Hindlimb muscle (tissue), 1 donor: ENCODE measurements around the gene FIBIN. TPM values are rescaled to one million over a fixed set of nuclear protein-coding genes. Genes with fewer than 3 reads are reported as not detected.
A peak's percentile ranks its signal among the peaks of the same experiment; 100 is the strongest.

Source experiments
- DNase-seq: peaks from one replicate; pipeline ENCODE4 v3.0.0-alpha.2; 2013
- polyA plus RNA-seq: library from polyadenylated mRNA; unstranded; fragments of 120-200 nt; gene quantifications from one replicate; pipeline ENCODE4 v1.2.1, GENCODE V29; 2013; ENCODE audit not compliant: insufficient read length

FIBIN gene
- polyA plus RNA-seq, 1 donor = 26.7 TPM

DNA sequence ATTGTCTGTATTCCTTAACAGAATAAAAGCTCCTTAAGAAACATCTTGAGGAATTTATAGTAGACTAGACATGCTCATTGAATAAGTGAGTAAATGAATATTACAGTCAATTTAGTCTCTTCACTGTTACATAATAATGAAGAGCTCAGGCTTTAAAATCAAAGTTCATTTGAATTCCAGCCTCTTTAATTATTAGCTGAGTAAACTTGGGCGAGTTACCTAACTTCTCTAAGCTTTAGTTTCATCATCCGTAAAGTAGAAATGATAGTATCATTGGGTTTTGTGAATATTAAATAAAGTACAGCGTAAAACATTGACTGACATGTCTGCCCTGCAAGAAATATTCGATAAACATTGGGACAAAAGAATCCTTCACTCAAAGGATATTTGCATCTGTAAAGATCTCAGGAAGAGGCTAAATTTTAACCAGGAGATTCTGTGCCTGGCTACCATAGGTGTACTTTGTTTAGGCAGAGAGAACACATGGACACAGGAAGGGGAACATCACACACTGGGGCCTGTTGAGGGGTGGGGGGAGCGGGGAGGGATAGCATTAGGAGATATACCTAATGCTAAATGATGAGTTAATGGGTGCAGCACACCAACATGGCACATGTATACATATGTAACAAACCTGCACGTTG is 31.5 kb downstream of the FIBIN start:
- no peak for DNase-seq

DNA sequence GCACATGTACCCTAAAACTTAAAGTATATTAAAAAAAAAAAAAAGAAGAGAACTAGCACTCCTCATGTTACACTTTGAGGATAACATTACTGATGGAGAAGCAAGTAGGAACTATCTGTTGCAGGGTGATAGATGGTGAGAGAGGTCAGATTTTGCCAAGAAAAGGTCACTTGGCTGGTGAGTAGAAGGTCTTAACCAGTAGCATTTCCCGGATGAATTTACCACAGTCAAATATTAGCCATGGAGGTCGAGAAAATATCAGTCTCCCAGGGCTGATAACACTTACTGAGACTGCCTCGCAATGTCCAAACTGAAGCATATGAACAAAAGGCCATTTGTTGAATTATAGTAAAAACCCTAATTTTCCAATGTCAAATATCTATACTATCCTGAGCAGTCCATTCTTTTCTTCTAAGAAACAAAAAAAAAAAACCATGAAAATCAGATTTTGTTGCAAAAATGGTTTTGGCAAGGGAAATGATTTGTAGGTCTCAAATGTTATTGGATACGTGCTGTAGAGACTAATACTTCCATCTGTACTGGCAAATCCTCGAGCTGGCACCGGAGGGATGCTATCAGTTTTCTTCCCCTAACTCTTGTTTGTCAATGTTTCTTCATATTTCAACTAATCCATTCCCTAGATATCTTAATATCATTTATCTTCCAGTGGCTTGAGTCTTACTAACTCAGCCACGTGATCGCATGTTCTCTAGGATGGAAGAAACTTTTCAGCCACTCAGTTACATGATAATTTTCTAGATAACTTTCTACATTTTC is 32.2 kb downstream of the FIBIN start:
- no peak for DNase-seq

DNA sequence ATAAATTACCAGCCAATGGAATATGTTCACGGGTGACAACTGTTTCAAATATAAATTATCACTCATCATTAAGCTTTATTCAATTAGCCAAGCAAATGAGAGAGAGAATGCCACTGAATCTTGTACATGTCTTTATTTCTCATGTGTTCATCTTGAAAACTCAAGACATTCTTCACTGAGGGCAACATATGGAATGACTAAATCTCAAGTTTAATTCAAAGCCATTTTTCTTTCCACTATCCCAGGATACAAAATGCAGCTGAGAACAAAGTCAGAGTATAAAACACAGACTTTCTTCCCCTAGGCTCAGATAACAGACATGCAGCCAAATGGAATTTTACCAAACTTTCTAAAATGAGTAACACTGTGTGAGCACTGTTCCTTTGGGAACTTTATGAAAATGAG is 34.7 kb downstream of the FIBIN start:
- DNase-seq = peak; percentile 80

DNA sequence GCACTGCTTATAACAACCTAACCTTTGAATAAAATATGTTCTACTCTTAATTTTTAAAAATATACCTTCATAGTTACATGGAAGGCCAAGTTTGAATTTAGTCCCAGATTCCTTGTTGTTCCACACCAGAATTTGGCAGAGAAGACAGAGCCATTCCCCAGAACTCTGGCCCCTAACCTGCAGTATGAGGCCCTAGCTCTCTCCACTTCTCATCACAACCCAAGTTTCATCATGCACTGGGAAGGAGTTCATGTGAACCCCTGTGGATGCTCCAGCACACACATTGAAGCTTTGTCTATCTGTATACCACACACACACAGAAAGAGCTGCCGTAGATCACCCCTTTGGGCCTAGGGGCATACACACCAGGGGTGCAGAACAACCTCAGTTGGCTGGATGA is 36.1 kb downstream of the FIBIN start:
- no peak for DNase-seq

DNA sequence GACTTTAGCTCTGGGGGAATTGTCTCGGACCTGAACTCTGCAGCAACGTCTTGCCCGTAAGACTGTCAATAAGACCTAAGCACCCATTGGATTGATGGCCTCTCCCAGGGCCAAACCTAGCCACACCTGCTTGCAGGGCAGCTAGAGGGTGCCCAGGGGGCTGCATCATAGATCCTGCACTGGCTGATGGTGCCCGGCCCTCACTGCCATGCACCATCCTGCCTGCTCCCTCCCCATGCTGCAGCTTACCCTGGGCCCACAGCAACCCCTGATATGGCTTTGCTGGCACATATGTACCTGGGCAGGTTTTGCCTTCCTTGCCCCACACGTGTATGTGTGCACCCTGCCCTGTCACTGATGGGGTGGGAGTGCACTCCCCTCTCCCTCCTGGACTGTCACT is 37.8 kb downstream of the FIBIN start:
- no peak for DNase-seq

DNA sequence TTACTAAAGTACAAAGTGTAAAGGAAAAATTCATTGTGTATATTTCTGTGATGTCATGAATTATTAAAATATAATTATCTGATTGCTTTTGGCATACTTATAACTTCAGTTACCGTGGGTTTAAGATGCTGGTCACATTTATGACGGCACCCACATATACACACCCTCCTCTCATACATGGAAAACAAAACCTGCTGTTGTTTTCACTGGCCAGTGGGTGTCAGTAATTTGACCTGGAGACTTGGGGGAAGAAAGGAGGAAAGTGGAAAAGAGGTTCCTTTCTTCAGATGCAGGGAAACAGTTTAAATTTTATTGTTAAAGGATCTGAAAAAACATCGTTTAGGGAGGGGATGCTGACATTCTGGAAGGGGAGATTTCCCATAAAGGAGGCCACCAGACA is 46.0 kb downstream of the FIBIN start:
- DNase-seq = no peak

DNA sequence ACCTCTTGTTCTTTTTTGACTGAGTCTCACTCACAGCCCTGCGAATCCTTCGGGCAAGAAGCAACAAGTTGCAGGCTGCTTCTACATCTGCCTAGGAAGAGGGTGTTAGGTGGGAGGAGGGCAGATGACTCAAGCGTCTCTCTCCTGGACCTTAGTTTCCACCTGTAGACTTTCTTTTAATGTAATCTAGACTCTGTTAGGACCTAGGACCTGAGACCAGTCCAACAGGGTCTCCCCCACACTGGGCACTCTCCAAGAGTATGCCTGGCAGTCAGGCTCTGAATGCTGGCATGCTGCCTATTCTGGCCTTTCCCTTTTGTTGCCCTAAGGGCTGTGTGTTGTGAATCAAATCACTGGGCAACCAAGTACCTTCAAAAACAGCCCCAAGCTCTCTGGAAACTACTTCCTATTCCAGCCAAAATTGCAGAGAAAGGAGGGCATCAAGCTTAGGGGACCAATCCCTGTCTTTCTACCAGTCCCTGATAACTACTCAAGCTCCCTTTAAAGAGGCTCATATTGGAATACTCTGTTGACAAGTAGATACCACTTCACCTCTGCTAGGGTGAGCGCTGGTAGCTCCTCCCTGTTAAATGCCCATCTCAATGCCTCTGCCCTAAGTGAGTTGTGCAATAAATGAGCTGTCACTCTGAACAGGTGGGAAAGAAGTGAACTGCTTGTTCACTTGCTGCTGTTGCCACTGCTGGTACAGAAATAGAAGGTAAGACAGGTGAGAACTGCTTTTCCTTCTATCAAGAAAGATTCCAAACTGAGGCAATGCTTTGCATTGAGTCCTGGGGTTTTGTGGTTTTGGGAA is 46.6 kb downstream of the FIBIN start, which contains the start of gene BBOX1:
Gene BBOX1, plus strand, starts transcription at position 514 of the 814 bp plus-strand sequence. CDS start 14,616 bp downstream, outside the sequence.
- DNase-seq = no peak

DNA sequence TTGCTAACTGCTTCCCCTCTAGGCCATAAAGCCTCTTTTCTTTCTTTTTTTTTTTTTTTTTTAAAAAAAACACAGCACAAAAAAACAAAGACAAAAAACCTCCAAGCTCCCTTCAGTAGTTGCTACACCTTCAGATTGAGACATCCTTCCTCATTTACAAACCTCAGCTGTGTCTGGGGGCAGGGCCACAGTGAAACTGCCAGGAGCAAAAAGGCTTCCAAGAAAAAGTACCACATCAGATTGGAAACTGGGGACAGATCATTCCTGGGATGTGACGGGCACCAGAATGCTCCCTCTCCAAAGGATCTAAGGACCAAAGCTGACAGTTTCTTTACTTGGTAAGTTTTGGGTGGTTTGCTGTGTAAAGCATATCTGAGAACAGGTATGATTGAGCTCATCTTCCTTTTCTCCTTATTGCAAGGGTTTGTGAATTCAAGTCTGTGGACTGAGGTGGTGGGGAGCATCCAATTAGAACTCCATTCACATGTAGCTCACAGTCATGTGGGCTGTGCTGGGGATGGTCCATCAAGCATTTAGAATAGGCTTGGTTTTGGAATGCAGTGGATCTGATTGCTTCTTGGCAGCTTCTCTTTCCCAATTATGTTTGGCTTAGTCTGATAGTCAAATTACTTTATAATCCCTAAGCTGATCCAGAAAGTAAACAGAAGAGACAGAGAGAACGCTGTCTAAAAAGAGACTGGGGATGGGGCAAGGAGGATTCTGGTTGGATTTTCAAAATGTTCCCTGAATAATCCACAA is 47.4 kb downstream of the FIBIN start:
- no peak for DNase-seq

Other genes starting within 250 kb of the FIBIN start
- 0.21 TPM for gene BBOX1, start 46.7 kb downstream of the FIBIN start, polyA plus RNA-seq